HEK293T (cell line): Measurements from ENCODE around the gene AOAH.

ENCODE experiments used
- ELF4 ChIP-seq: fragments of 450-650 bp; IDR thresholded peaks from 2 replicates; pipeline ENCODE4 v1.6.1; 2017; ENCODE audit warnings: antibody characterized with exemption
- FOXA1 ChIP-seq: fragments of 450-650 bp; IDR thresholded peaks from 2 replicates; pipeline ENCODE4 v1.6.1; 2016; ENCODE audit warnings: mild to moderate bottlenecking
- FOXK2 ChIP-seq: fragments of 450-650 bp; IDR thresholded peaks from 2 replicates; pipeline ENCODE4 v1.6.1; 2016; ENCODE audit warnings: mild to moderate bottlenecking
- SP1 ChIP-seq: fragments of 450-650 bp; IDR thresholded peaks from 2 replicates; pipeline ENCODE4 v1.6.1; 2017
- SUZ12 ChIP-seq: fragments of 450-650 bp; IDR thresholded peaks from 2 replicates; pipeline ENCODE4 v1.6.1; 2016; ENCODE audit warnings: mild to moderate bottlenecking
- TARDBP ChIP-seq: fragments of 450-650 bp; IDR thresholded peaks from 2 replicates; pipeline ENCODE4 v1.6.1; 2016

- TF ChIP-seq ELF4 (no peak), TARDBP (no peak), SUZ12 (no peak), SP1 (no peak), FOXK2 (no peak), FOXA1 (no peak)
Measured at GRCh38 chr7:36742911-36743775, 18.8 kb upstream of the AOAH start.
